Natural killer cell (primary cell): Measurements from ENCODE around the gene KLHL14. TPM values are rescaled to one million over a fixed set of nuclear protein-coding genes. Genes with fewer than 3 reads are reported as not detected.

Experiments used
- ATAC-seq, 3 donors: fragments of 150-1000 bp in 2 of 3; fragments of 200-7000 bp in 1 of 3; cut with Tn5 transposase; 1 replicate in 1 of 3; 2 replicates in 2 of 3; pipeline ENCODE4 v1.10.0; 2021; ENCODE audit warnings: mild to moderate bottlenecking in 2 of 3, moderate library complexity in 2 of 3
- DNase-seq, 2 donors: peaks; one replicate each; pipeline versions ENCODE4 v3.0.0 to v3.0.0-alpha.2; 2013 to 2021; ENCODE audit warnings: mixed read lengths in 1 of 2
- H3K27ac ChIP-seq: one replicate; pipeline ENCODE4 v1.5.1; 2013; ENCODE audit warnings: mild to moderate bottlenecking, low read length
- H3K27me3 ChIP-seq: one replicate; pipeline ENCODE4 v1.6.1; 2013; ENCODE audit warnings: low read length; ENCODE audit not compliant: control insufficient read depth, insufficient read depth
- H3K36me3 ChIP-seq: one replicate; pipeline ENCODE4 v1.6.1; 2013; ENCODE audit warnings: low read length; ENCODE audit not compliant: control insufficient read depth, insufficient read depth
- H3K4me1 ChIP-seq: one replicate; pipeline ENCODE4 v1.6.1; 2013; ENCODE audit warnings: low read length; ENCODE audit not compliant: control insufficient read depth, insufficient read depth
- H3K4me3 ChIP-seq: one replicate; pipeline ENCODE4 v1.5.1; 2013; ENCODE audit warnings: low read length
- H3K9me3 ChIP-seq: one replicate; pipeline ENCODE4 v1.6.1; 2013; ENCODE audit warnings: low read length; ENCODE audit not compliant: control insufficient read depth, insufficient read depth
- H3K27ac Mint-ChIP-seq, 2 donors: one replicate each; pipeline ENCODE4 v1.8.0; 2022; ENCODE audit warnings: mild to moderate bottlenecking in 2 of 2, mixed read lengths in 2 of 2, moderate library complexity in 1 of 2
- H3K27me3 Mint-ChIP-seq, 2 donors: one replicate each; pipeline ENCODE4 v1.8.0; 2022; ENCODE audit warnings: low read depth in 2 of 2, mixed read lengths in 2 of 2
- H3K36me3 Mint-ChIP-seq: one replicate; pipeline ENCODE4 v1.8.0; 2022; ENCODE audit warnings: mixed read lengths
- H3K4me1 Mint-ChIP-seq, 2 donors: one replicate each; pipeline ENCODE4 v1.8.0; 2022; ENCODE audit warnings: mixed read lengths in 2 of 2
- H3K4me3 Mint-ChIP-seq: one replicate; pipeline ENCODE4 v1.8.0; 2022; ENCODE audit warnings: mild to moderate bottlenecking, moderate library complexity, mixed read lengths
- H3K9me3 Mint-ChIP-seq, 2 donors: one replicate each; pipeline ENCODE4 v1.8.0; 2022; ENCODE audit warnings: mixed read lengths in 2 of 2
- WGBS: methylation state at CpG from one replicate; pipeline ENCODE4 v1.1.7; 2013; ENCODE audit warnings: missing lambda C conversion rate; ENCODE audit not compliant: insufficient coverage; 5-methylcytosine and 5-hydroxymethylcytosine counted together
- intact Hi-C: fragments of 100-400 bp; cut with micrococcal nuclease; formaldehyde crosslinking; loops from one replicate; pipeline ENCODE4 v1.14.2; 2022
- total RNA-seq, 4 donors: library from RNA; stranded (reverse); fragments of 120-200 nt in 1 of 4; gene quantifications; one replicate each; pipeline versions ENCODE4 v1.2.3 to v1.2.4, GENCODE V29; 2013 to 2022
- TF ChIP-seq, protein P1 (sequence below): fragments of 200-600 bp; IDR thresholded peaks from one replicate; pipeline ENCODE4 v1.8.0; 2022; ENCODE audit warnings: antibody characterized with exemption

Gene KLHL14
- total RNA-seq, 3 donors from 2014 or later (not counting 1 experiment from before 2014, with no cell fraction given): 0.26 to 0.28 TPM; not detected in 1

DNA sequence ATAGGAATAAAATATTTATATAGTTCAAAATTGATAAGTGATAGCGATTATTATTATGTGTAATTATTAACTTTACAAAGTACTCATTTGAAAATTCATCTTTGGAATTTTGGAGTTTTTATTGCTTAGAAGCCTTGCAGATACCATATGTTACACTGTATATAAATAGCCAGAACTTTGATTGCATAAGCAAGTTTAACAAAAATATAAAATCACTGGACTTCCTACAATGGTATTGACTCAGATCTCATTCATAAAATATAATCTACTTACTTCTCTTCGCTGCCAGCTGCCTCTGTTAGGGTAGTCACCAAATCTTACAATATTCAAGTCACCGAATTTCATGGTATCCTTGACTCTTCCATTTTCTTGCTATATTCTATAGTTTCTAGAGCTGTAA lies 22.5 kb downstream of the KLHL14 start:
- WGBS: 87% methylated on average over 2 of the region's 3 CpGs
- no peak overlapping the region for H3K27ac ChIP-seq
- no peaks in the 10 kb centered on the region for H3K36me3 ChIP-seq
- Mint-ChIP-seq H3K4me3 (no peak overlapping the region), H3K36me3 (no peaks in the 10 kb centered on the region), H3K4me1 (no peaks in the 10 kb centered on the region), H3K9me3 (peaks cover 0 to 2% of the 10 kb centered on the region in 2 donors), H3K27me3 (no peaks in the 10 kb centered on the region), H3K27ac (no peak overlapping the region)
- H3K27me3 ChIP-seq: no peaks in the 10 kb centered on the region
- ATAC-seq: no peak
- no peak overlapping the region for H3K4me3 ChIP-seq
- no peak for DNase-seq
- no peaks in the 10 kb centered on the region for H3K4me1 ChIP-seq
- H3K9me3 ChIP-seq: no peaks in the 10 kb centered on the region
- TF ChIP-seq, protein P1, sequence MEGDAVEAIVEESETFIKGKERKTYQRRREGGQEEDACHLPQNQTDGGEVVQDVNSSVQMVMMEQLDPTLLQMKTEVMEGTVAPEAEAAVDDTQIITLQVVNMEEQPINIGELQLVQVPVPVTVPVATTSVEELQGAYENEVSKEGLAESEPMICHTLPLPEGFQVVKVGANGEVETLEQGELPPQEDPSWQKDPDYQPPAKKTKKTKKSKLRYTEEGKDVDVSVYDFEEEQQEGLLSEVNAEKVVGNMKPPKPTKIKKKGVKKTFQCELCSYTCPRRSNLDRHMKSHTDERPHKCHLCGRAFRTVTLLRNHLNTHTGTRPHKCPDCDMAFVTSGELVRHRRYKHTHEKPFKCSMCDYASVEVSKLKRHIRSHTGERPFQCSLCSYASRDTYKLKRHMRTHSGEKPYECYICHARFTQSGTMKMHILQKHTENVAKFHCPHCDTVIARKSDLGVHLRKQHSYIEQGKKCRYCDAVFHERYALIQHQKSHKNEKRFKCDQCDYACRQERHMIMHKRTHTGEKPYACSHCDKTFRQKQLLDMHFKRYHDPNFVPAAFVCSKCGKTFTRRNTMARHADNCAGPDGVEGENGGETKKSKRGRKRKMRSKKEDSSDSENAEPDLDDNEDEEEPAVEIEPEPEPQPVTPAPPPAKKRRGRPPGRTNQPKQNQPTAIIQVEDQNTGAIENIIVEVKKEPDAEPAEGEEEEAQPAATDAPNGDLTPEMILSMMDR: no peak
- intact Hi-C loops: no loop called here

DNA sequence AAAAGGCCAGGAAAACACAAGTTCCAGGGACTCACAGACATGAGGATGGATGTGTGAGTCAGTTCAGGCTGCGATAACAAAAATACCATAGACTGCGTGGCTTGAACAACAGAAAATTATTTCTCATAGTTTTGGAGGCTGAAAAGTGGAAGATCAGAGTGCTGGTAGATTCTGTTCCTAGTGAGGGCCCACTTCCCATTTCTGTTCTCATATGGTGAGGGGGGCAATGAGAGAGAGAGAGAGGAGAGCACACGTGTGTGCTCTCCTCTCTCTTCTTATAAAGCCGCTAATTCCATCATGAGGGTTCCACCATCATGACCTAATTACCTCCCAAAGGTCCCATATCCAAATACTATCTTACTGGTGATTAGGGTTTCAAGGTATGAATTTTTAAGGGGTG lies 23.0 kb downstream of the KLHL14 start:
- intact Hi-C loops: no loop called here
- 94% methylated on average over 2 of the region's 4 CpGs for WGBS
- Histone ChIP-seq H3K4me1 (no peaks in the 10 kb centered on the region), H3K4me3 (no peak overlapping the region), H3K27ac (no peak overlapping the region), H3K36me3 (no peaks in the 10 kb centered on the region), H3K9me3 (no peaks in the 10 kb centered on the region), H3K27me3 (no peaks in the 10 kb centered on the region)
- DNase-seq (no peak), ATAC-seq (no peak)
- H3K9me3 Mint-ChIP-seq: peaks cover 0 to 2% of the 10 kb centered on the region in 2 donors
- TF ChIP-seq, protein P1: no peak
- H3K27me3 Mint-ChIP-seq: no peaks in the 10 kb centered on the region
- no peak overlapping the region for H3K4me3 Mint-ChIP-seq
- no peaks in the 10 kb centered on the region for H3K36me3 Mint-ChIP-seq
- no peaks in the 10 kb centered on the region for H3K4me1 Mint-ChIP-seq
- no peak overlapping the region for H3K27ac Mint-ChIP-seq

GRCh38 chr18:32742579-32742978 lies 30.2 kb downstream of the KLHL14 start:
- H3K27me3 Mint-ChIP-seq: no peaks in the 10 kb centered on the region
- H3K4me1 Mint-ChIP-seq: no peaks in the 10 kb centered on the region
- Histone ChIP-seq H3K27me3 (no peaks in the 10 kb centered on the region), H3K27ac (no peak overlapping the region), H3K9me3 (no peaks in the 10 kb centered on the region), H3K4me3 (no peak overlapping the region), H3K4me1 (no peaks in the 10 kb centered on the region), H3K36me3 (no peaks in the 10 kb centered on the region)
- no peak for ATAC-seq
- intact Hi-C loops: no loop called here
- H3K4me3 Mint-ChIP-seq: no peak overlapping the region
- H3K27ac Mint-ChIP-seq: no peak overlapping the region
- TF ChIP-seq, protein P1: no peak
- WGBS: 76% methylated on average over 5 of the region's 5 CpGs
- H3K36me3 Mint-ChIP-seq: peaks cover 7% of the 10 kb centered on the region
- no peak for DNase-seq
- H3K9me3 Mint-ChIP-seq: no peaks in the 10 kb centered on the region

DNA sequence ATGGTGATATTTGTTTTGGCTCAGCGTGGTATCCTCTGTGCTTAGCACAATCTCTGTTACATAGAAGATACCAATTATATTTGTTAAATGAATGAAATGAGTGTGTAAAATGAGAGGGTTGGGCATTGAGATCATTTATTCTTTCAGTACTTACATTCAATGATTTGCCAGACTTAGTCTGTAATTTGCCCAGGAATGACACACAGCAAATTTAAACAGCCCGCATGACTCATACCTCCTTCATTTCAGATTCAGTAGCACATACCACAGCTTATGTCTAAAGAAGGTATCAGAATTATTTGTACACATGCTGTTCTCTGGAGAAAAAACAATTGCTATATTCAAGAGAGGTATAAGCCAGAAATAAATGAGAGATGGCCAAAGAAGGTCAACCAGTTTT lies 37.0 kb downstream of the KLHL14 start:
- 80% methylated on average over 1 of the region's 2 CpGs for WGBS
- no peak for ATAC-seq

More for the DNA sequence above, 37.0 kb downstream of the KLHL14 start:
- intact Hi-C loops: no loop called here
- no peak overlapping the region for H3K4me3 ChIP-seq
- no peak for DNase-seq
- Mint-ChIP-seq H3K4me1 (no peaks in the 10 kb centered on the region), H3K9me3 (peaks cover 5 to 6% of the 10 kb centered on the region in 2 donors), H3K4me3 (no peak overlapping the region), H3K36me3 (no peaks in the 10 kb centered on the region), H3K27me3 (no peaks in the 10 kb centered on the region), H3K27ac (no peak overlapping the region)
- no peaks in the 10 kb centered on the region for H3K9me3 ChIP-seq
- no peak overlapping the region for H3K27ac ChIP-seq
- no peaks in the 10 kb centered on the region for H3K4me1 ChIP-seq
- H3K36me3 ChIP-seq: no peaks in the 10 kb centered on the region
- TF ChIP-seq, protein P1: no peak
- H3K27me3 ChIP-seq: no peaks in the 10 kb centered on the region
